NCI-H1417 (cell line): Measurements from ENCODE around the gene PRSS38.
"Not testable (repeated sequence)": the region's sequence is repeated elsewhere in the genome, so short reads cannot be mapped to it uniquely, and the experiment has no call there.

Experiments used
- DNase-seq, 3 experiments: peaks; one replicate each; lab custom pipeline; 2025; lab: John Stamatoyannopoulos, UW

The PRSS38 gene

DNA sequence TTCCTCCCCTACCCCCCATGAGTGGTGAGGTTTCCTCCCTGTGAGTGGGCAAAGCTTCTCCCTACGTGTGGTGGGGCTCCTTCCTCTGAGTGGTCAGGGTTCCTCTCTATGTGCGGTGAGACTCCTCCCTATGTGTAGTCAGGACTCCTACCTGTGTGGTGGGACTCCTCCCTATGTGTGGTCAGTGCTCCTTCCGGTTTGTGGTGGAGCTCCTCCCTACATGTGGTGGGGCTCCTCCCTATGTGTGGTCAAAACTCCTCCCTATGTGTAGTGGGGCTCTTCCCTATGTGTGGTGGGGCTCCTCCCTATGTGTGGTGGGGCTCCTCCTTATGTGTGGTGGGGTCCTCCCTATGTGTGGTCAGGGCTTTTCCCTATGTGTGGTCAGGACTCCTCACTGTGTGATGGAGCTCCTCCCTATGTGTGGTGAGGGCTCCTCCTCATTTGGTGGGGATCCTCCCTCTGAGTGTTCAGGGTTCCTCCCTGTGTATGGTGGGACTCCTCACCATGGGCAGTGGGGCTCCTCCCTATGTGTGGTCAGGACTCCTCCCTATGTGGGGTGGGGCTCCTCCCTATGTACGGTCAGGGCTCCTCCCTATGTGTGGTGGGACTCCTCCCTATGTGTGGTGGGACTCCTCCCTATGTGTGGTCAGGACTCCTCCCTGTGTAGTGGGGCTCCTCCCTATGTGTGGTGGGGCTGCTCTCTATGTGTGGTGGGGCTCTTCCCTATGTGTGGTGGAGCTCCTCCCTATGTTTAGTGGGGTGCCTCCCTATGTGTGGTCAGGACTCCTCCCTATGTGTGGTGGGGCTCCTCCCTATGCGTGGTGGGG lies 29.1 kb downstream of the PRSS38 start:
- no peak for DNase-seq

DNA sequence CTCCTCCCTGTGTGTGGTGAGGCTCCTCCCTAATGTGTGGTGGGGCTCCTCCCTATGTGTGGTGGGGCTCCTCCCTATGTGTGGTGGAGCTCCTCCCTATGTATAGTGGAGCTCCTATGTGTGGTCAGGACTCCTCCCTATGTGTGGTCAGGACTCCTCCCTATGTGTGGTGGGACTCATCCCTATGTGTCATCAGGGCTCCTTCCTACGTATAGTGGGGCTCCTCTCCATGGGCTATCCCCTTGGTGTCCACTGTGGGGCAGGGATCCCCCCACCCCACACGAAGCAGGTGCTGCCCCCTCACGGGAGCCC lies 29.6 kb downstream of the PRSS38 start:
- no peak for DNase-seq

DNA sequence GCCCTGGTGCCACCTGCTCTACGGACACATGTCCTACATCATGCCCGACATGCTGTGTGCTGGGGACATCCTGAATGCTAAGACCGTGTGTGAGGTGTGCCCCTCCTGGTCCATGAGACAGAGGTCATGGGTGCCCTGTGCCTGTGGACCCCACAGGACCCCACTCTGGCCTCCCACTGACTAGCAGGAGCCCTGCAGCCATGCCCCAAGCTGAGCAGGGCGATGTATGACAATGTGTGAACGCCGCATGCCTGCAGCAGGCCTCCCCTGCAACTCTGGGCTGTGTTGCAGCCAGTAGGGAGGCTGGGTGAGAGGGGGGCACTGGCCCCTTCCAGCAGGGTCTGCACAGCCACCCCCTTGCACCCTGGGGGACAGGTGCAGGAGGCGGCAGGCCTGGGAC lies 30.0 kb downstream of the PRSS38 start:
- no peak for DNase-seq

DNA sequence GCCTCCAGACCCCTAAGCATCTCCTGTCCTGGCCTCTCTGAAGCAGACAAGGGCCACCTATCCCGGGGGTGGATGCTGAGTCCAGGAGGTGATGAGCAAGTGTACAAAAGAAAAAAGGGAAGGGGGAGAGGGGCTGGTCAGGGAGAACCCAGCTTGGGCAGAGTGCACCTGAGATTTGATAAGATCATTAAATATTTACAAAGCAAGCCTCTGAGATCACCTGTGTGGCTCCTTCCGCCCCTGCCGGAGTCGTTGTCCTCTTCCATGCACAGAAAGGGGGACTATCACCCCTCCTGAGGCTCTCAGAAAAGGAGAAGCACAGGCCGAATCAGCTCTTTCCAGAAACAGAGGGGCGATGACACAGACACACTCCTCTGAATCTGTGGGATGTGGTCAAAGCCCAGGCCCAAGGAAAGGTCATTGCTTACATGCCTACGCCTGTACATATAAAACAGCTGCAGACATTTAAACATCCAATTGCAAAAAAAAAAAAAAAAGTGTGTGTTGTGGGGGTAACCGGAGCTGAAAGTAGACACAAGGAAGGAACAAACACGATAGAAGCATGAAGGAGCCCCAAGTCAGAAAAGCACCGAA lies 30.9 kb downstream of the PRSS38 start:
- DNase-seq, result no peak

DNA sequence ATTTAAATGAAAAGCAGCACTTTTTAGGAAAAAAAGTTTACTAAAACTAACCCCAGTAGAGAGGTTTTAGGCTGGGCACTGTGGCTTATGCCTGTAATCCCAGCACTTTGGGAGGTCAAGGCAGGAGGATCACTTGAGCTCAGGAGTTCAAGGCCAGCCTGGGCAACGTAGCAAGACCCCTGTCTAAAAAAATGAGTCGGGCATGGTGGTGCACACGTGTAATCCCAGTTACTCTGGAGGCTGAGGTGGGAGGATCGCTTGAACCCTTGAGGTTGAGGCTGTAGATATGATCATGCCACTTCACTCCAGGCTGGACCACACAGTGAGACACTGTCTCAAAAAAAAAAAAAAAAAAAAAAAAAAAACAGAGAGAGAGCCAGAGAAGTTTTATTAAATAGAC lies 31.6 kb downstream of the PRSS38 start:
- DNase-seq, result not testable (repeated sequence)

DNA sequence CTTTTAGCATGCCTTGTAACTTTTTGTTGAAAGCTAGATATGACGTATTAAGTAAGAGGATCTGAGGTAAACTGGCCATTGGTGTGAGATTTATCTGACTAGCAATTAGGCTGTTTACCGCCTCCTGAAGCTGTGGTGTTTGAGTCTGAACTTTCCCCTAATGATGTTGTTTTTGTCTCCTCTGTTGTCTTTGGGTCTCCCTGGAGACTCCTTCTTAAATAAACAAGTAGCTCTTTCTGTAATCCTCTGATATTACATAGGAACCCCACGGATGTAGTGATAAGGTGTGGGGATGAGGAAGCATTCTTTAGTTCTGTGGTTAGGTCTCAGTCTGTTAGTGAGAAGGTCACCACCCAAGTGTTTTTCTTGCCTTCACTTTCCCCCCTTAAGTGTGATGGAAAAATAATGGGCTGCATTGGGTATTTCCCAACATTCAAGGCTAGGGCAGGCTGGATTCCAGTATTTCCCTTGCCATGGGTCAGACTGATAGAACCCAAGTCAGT lies 33.0 kb downstream of the PRSS38 start:
- no peak for DNase-seq

DNA sequence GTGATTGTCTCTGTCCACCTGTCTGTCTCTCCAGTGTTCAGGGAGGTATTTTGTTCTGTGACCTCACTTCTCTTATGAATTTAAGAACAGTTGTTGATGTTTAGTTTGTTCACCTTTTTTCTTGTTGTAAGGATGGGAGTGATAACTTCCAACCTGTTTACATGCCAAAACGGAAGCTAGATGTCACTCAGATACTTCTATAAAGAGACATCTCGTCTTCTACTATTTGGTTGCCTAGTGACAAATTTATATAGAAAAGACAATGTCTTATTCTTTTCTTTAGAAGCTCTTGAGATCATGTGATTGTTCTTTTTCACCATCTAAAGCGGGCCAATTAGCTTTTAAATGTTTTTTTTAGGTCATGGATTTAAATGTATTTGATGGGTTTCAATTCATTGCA lies 33.8 kb downstream of the PRSS38 start:
- no peak for DNase-seq

DNA sequence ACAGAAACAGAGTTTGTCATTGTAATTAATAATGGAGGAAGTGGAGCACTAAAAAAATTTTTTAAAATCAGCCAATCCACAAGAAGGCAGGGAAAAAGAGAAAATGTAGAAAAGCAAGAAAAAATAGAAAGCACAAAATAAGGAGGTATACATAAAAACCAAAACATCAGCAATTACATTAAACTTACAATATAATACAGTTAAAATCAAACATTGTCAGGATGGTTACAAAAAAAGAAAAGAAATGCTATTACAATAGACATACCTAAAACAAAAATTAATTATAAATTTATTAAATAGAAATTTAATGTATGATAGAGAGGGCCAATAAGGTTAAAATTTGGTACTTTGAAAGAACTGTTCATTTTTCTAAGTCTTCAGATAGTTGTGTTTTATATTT lies 38.7 kb downstream of the PRSS38 start:
- DNase-seq, result no peak

DNA sequence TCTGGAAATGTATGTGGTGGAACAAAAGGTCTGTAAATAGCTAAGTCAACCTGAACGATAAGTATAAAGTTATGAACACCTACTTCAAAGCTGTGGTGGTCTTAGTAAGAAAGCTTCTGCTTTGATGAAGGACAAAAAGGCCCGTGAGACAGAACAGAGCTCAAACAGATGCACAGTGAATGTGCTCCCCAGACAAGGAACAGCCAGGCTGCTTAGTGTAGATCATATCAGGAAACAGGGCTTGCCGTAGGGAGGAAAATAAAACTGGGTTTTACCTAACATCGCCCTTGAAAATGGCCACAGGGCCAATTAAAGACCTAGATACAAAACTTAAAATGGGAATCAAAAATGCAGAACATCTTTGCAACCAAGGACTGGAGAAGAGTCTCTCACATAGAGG lies 40.2 kb downstream of the PRSS38 start:
- no peak for DNase-seq

DNA sequence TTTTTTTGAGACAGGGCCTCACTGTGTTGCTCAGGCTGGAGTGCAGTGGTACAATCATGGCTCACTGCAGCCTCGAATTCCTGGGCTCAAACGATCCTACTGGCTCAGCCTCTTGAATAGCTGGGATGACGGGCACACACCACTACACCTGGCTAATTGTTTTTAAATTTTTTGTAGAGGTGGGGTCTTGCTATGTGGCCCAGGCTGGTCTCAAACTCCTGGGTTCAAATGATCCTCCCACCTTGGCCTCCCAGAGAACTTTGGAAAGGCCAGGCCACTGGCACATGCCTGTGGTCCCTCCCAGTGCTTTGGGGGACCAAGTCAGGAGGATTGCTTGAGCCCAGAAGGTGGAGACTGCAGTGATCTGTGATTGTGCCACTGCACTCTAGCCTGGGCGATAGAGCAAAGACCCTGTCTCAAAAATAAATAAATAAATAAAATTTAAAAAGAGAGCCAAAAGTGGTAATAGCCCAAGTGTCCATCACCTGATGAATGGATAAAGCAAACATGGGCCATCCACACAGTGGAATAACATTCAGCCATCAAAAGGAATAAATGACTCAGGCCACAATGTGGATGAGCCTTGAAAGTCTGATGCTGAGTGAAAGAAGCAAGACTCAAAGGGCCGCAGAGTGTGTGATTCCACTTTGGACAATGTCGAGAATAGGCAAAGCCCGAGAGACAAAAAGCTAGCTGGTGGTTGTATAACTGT lies 40.8 kb downstream of the PRSS38 start:
- DNase-seq, result no peak

DNA sequence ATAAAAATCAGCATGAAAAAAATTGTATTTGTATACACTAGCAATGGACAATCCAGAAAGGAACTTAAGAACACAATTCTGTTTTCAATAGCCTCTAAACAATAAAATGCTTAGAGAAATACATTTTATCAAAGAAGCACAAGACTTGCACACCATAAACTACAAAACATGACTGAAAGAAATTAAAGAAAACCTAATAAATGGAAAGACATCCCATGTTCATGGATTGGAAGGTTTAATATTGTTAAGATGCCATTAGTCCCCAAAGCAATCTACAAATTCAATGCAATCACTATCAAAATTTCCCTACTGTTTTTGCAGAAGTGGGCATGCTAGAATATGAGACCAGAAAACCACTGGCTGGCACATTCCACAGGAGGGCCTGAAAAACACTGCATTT lies 49.4 kb downstream of the PRSS38 start:
- DNase-seq, result no peak

DNA sequence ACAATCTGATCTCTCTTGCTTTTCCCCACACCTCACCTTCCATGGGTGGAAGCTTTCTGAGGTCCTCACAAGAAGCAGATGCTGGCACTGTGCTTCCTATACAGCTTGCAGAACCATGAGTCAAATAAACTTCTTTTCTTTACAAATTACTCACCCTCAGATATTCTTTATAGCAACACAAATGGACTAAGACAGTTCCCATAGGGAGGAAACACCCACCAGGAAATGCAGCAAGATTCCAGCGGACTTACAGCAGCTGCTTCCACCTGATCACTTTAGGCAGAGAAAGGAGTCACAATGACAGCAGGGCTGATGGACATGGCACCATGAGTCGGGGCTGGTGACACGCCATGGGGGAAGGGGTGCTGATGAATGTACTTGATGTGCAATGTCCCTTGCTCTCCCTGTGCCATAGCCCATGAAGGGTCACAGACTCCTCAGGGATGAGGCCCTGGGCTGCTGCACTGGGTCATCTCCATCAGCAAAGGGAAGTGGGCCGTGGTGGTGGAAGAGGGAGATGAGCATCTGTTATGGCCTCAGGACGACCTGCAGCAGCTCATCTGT lies 53.9 kb downstream of the PRSS38 start:
- no peak for DNase-seq

DNA sequence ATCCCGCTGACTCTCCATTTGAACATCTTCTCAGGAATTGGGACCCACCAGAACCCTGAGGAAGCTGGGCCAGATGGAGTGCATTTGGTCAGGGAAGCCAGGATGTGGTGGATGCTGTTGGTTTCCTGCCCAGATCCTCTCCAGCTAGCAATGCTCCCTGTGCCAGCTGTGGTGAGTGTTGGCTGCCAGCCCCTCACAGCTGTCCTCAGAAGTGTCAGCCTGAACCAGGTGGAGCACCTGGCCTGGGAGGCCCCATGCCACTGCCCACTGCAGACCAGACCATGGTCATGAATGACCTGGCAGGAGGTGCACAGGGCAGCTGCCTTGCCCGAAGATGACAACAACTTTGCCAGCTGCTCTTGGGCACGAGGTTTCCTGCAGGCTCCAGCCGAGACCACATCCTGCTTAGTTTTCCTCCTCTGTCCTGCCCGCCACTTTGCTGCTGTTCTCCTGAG lies 54.4 kb downstream of the PRSS38 start:
- no peak for DNase-seq

DNA sequence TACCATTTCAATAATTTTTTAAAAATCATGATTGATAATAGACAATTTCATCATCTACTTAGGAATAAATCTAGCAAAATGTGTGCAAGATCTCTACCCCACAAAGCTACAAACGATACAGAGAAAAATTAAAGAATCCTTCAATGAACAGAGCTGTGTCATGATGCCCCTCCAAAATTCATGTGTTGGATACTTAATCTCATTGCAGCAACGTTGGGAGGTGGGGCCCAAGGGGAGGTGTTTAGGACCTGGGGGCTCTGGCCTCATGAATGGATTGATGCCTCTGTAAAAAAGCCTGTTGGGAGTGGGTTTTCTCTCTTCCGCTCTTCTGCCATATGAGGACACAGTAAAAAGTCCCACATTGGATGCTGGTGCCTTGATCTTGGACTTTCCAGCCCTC lies 54.9 kb downstream of the PRSS38 start:
- no peak for DNase-seq

DNA sequence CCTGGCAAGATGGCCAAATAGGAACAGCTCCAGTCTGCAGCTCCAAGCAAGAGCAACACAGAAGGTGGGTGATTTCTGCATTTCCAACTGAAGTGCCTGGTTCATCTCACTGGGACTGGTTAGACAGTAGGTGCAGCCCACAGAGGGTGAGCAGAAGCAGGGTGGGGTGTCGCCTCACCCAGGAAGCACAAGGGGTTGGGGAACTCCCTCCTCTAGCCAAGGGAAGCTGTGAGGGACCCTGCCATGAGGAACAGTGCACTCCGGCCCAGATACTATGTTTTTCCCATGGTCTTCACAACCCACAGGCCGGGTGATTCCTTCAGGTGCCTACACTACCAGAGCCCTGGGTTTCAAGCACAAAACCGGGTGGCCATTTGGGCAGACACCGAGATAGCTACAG lies 56.4 kb downstream of the PRSS38 start:
- not testable (repeated sequence) for DNase-seq

DNA sequence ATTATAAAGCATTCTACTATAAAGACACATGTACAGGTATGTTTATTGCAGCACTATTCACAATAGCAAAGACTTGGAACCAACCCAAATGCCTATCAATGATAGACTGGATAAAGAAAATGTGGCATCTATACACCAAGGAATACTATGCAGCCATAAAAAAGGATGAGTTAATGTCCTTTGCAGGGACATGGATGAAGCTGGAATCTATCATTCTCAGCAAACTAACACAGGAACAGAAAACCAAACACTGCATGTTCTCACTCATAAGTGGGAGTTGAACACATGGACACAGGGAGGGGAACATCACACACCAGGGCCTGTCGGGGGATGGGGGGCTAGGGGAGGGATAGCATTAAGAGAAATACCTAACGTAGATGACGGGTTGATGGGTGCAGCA lies 62.3 kb downstream of the PRSS38 start:
- not testable (repeated sequence) for DNase-seq

DNA sequence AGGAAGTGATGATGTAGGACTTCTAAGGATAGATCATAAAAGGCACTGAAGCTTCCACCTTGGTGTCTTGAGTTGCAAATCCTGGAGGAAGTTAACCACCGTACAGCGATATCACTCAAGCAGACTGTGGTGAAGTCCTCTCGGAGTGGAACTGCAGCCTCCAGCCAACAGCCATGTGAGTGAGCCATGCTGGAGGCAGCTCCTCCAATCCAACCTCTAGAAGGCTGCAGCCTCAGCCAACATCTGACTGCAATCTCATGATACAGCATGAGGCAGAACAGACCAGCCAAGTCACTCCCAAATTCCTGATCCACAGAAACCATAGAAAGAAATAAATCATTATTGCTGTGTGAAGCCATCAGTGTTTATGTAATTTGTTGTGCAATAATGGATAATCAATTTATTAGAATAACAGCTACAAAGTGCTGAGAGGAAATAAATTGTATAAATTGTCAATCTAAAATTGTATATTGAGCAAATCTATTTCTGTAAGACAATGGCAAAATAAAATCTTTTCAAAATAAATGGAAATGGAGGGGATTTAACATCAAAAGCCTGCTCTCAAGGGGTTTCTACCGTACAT lies 65.0 kb downstream of the PRSS38 start:
- DNase-seq, result no peak

DNA sequence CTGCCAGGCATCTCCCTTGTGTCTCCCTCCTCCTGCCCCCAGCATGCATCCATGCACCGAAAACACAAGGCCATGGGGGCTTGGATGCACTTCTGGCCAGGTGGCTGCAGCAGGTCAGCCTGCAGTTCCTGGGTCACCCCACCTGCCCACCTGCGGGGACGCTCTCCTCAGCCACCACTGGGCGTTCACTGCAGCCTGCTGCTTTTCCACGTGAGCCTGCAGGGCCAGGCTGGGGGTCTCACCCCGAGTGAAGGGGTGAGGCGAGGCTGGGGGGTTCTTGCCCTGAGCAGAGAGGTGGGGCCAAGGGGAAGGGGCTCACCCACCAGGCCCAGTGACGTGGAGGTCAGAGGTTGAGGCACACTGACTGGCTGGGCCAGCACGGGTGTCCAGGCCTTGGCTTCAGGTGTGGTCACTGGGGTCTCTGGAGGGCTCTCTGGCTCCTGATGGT lies 67.6 kb downstream of the PRSS38 start:
- no peak for DNase-seq

DNA sequence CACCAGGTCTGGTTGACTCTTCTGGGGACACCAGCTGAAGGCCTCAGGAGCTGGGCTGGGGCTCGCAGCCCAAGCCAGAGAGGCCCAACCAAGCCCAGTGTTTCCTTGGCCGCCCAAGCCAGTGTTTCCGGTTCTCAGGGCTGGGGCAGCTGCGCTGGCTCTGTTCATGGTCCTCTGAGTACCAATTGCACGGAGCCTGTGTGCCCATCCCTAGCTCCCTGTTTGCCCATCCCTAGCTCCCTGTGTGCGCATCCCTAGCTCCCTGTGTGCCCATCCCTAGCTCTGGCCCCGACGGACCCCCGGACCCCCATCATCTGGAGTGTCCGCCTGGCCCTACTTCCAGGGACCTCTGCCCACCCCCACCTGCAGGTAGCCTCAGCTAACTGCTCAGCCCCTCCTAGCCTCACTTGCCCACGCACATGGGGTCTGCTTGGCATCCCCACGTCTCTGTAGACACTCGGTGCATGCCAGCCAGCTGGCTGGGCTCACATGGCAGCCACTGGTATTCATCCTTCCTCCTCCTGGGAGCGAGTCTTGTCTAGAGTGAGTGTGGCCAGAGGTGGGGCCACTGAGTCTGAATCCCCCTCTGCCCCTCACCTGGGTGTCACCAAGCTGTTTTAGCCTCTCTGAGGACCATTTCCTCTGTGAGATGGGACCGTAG lies 68.3 kb downstream of the PRSS38 start:
- no peak for DNase-seq

DNA sequence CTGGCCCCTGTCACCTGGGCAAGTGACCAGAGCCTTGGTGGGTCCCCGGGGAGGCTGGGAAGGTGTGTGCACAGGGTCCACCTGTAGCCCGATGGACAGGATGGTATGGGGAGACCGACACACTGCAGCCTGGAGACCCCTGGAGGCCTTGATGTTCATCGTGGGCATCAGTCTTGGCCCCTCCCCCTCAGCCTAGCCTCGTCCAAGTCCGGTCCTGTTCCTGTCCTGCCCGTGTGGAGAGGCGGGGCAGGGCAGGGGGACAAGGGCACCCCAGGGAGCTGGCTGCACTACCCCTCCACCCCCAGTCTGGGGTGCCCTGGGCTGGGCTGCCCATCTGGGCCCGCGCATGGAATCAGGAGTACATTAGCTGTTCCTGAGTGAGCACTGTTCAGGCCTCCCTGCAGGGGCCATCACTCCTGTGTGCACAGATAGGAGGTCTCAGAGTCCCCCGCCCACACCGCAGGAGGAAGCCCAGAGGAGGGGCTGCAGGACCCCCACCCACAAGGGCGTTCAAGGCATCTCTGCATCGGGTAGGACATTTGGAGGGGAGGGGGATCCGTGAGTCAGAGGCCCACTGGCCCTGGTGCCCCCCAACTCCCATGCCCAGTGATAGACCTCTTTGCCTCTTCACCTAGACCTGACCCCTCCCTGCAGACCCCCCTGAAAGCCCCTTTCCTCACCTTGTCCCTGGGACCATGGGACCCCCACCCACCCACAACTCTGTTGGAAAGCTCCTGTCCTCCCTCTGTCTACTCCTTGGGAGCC lies 69.1 kb downstream of the PRSS38 start:
- DNase-seq, result no peak

DNA sequence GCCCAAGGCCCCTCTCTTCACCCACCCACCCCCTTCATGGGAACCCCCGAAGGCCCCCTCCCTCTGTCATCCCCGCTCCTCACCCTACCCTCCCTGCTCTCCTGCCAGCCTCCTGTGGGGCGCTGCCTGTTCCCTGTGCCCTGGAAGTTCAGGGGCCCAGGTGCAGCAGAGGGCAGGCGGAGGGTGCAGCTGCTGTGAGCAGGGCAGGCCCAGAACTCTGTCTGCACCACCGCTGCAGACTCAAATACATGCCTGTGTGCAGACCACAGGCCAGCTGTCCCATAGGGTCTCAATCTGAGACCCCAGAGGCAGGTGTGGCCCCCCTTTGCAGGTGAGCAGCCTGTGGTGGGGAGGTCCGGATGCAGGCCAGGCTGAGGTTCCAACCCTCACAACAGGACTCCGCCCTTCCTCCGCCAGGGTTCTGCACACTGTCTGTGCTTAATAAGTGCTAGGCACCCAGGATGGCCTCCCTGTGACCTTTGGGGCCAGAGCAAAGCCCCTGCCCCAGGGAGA lies 69.7 kb downstream of the PRSS38 start:
- no peak for DNase-seq
